Esophagus muscularis mucosa (tissue), 3 donors: ENCODE data around the gene AFG1L.

Source experiments
- CTCF ChIP-seq, 3 experiments: fragments of 200-600 bp in 2 of 3; fragments of 450-650 bp in 1 of 3; sonication (generic) in 2 of 3; IDR thresholded peaks; one replicate each; pipeline ENCODE4 v1.5.1; 2017 to 2019; ENCODE audit warnings: antibody characterized with exemption in 3 of 3, mild to moderate bottlenecking in 2 of 3, moderate library complexity in 1 of 3
- POLR2A ChIP-seq: fragments of 450-650 bp; IDR thresholded peaks from one replicate; pipeline ENCODE4 v1.6.1; 2017; ENCODE audit warnings: antibody characterized with exemption, moderate library complexity, mild to moderate bottlenecking, low read depth
- POLR2AphosphoS5 ChIP-seq, 2 donors: sonication (generic); formaldehyde crosslinking; IDR thresholded peaks; one replicate each; pipeline ENCODE4 v1.6.1; 2017; ENCODE audit warnings: antibody characterized with exemption in 2 of 2

DNA sequence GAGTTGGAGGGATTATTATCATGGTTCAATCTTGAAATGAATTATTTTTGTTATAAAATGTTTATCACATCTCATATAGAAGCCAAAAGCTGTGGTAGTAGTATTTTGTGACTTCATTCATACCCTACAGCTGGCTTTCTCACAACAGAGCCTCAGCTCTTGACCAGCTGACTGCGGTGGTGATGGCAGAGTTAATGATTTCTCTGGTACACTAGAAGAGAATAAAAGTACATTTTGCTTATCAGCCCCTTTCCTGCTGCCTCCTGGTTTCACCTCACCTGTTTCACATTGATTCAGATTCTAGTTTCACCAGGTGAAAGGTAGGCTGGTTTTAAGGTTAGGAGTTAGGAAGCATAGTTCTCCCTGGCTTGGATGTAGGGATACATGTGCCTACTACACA is 55.7 kb downstream of the AFG1L start:
- TF ChIP-seq CTCF (IDR thresholded peaks at IDR 0.05): no peak
- TF ChIP-seq POLR2A: no peak
- no peak for TF ChIP-seq POLR2AphosphoS5 (IDR thresholded peaks at IDR 0.05)
